NB4 (cell line): Measurements from ENCODE around the gene PARK7.

Experiments used
- MYC ChIP-seq: IDR thresholded peaks from 2 replicates; pipeline ENCODE4 v1.6.1; 2011; ENCODE audit warnings: low read depth, low read length
- POLR2A ChIP-seq: IDR thresholded peaks from 2 replicates; pipeline ENCODE4 v1.6.1; 2011; ENCODE audit warnings: mild to moderate bottlenecking; ENCODE audit not compliant: insufficient read length; ENCODE audit errors: extremely low read depth
- TF ChIP-seq, protein P1 (sequence below): IDR thresholded peaks from one replicate; pipeline ENCODE4 v1.5.1; 2012; ENCODE audit warnings: low read depth, low read length

- TF ChIP-seq, protein P1, sequence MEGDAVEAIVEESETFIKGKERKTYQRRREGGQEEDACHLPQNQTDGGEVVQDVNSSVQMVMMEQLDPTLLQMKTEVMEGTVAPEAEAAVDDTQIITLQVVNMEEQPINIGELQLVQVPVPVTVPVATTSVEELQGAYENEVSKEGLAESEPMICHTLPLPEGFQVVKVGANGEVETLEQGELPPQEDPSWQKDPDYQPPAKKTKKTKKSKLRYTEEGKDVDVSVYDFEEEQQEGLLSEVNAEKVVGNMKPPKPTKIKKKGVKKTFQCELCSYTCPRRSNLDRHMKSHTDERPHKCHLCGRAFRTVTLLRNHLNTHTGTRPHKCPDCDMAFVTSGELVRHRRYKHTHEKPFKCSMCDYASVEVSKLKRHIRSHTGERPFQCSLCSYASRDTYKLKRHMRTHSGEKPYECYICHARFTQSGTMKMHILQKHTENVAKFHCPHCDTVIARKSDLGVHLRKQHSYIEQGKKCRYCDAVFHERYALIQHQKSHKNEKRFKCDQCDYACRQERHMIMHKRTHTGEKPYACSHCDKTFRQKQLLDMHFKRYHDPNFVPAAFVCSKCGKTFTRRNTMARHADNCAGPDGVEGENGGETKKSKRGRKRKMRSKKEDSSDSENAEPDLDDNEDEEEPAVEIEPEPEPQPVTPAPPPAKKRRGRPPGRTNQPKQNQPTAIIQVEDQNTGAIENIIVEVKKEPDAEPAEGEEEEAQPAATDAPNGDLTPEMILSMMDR: no peak
- no peak for TF ChIP-seq POLR2A
- TF ChIP-seq MYC: no peak
Observed at GRCh38 chr1:8013399-8013798, 51.9 kb downstream of the PARK7 start.
